ENCODE data around the gene CCDC192. TPM values are rescaled to one million over a fixed set of nuclear protein-coding genes. Genes with fewer than 3 reads are reported as not detected.

Gene CCDC192
- total RNA-seq, 1 experiment from 2014 or later, result not detected

- Mint-ChIP-seq H3K4me1 (ENCODE audit: insufficient read depth, unreplicated experiment) (peaks cover 37% of the 10 kb centered on the region), H3K27ac (ENCODE audit: low read depth, unreplicated experiment) (no peak overlapping the region)
- no TSS peak for BruUV-seq (replicated peaks)
Measured at GRCh38 chr5:127961006-127961762, 258.0 kb downstream of the CCDC192 start.

GRCh38 chr5:127961763-127962145 lies 258.6 kb downstream of the CCDC192 start:
- Mint-ChIP-seq H3K9me3 (ENCODE audit: unreplicated experiment) (no peaks in the 10 kb centered on the region), H3K36me3 (ENCODE audit: insufficient read depth, unreplicated experiment) (peaks cover 17% of the 10 kb centered on the region), H3K4me1 (ENCODE audit: insufficient read depth, unreplicated experiment) (peaks cover 37% of the 10 kb centered on the region), H3K27me3 (ENCODE audit: insufficient read depth, unreplicated experiment) (no peaks in the 10 kb centered on the region), H3K4me3 (ENCODE audit: unreplicated experiment) (no peak overlapping the region), H3K27ac (ENCODE audit: low read depth, unreplicated experiment) (no peak overlapping the region)
- no peak for TF ChIP-seq CTCF (IDR thresholded peaks at IDR 0.05; ENCODE audit: unreplicated experiment)
- CTCF ChIA-PET, result no interaction called here
- BruUV-seq (replicated peaks), result no TSS peak
- intact Hi-C loops (cut with micrococcal nuclease), result no loop called here
- no peak for DNase-seq (ENCODE audit: unreplicated experiment)
- POLR2A ChIA-PET, result interaction anchor here (0.6 to 1.6 kb wide), 3 partner anchors 24 to 453 kb away, joined by 3 to 5 read pairs (median 4); no protein-coding TSS in a partner anchor

More at GRCh38 chr5:127961006-127961762, 258.0 kb downstream of the CCDC192 start:
- Mint-ChIP-seq H3K36me3 (ENCODE audit: insufficient read depth, unreplicated experiment) (peaks cover 13% of the 10 kb centered on the region), H3K9me3 (ENCODE audit: unreplicated experiment) (no peaks in the 10 kb centered on the region), H3K4me3 (ENCODE audit: unreplicated experiment) (no peak overlapping the region), H3K27me3 (ENCODE audit: insufficient read depth, unreplicated experiment) (no peaks in the 10 kb centered on the region)
- TF ChIP-seq CTCF (IDR thresholded peaks at IDR 0.05; ENCODE audit: unreplicated experiment), result no peak
- intact Hi-C loops (cut with micrococcal nuclease), result no loop called here
- DNase-seq (ENCODE audit: unreplicated experiment), result no peak
- CTCF ChIA-PET, result interaction anchor here (0.6 kb wide), 1 partner anchor 379 kb away, joined by 3 read pairs; no protein-coding TSS in a partner anchor
- POLR2A ChIA-PET, result interaction anchor here (0.5 to 3.1 kb wide), 7 partner anchors 11 to 1940 kb away, joined by 3 to 12 read pairs (median 4); no protein-coding TSS in a partner anchor

GRCh38 chr5:127962491-127962890 lies 259.3 kb downstream of the CCDC192 start:
- Mint-ChIP-seq H3K36me3 (ENCODE audit: insufficient read depth, unreplicated experiment) (peaks cover 17% of the 10 kb centered on the region), H3K9me3 (ENCODE audit: unreplicated experiment) (no peaks in the 10 kb centered on the region), H3K4me3 (ENCODE audit: unreplicated experiment) (no peak overlapping the region), H3K27me3 (ENCODE audit: insufficient read depth, unreplicated experiment) (no peaks in the 10 kb centered on the region), H3K4me1 (ENCODE audit: insufficient read depth, unreplicated experiment) (peaks cover 35% of the 10 kb centered on the region), H3K27ac (ENCODE audit: low read depth, unreplicated experiment) (no peak overlapping the region)
- no peak for TF ChIP-seq CTCF (IDR thresholded peaks at IDR 0.05; ENCODE audit: unreplicated experiment)
- ChIA-PET POLR2A (no interaction called here), CTCF (no interaction called here)
- no TSS peak for BruUV-seq (replicated peaks)
- intact Hi-C loops (cut with micrococcal nuclease), result no loop called here
- DNase-seq (ENCODE audit: unreplicated experiment), result no peak

- no peaks in the 10 kb centered on the region for H3K9me3 Mint-ChIP-seq (ENCODE audit: unreplicated experiment)
- no peak overlapping the region for H3K4me3 Mint-ChIP-seq (ENCODE audit: unreplicated experiment)
- DNase-seq (ENCODE audit: unreplicated experiment), result no peak
- H3K36me3 Mint-ChIP-seq (ENCODE audit: insufficient read depth, unreplicated experiment), result peaks cover 17% of the 10 kb centered on the region
- no peak for TF ChIP-seq CTCF (IDR thresholded peaks at IDR 0.05; ENCODE audit: unreplicated experiment)
- ChIA-PET CTCF (no interaction called here), POLR2A (no interaction called here)
- no peak overlapping the region for H3K27ac Mint-ChIP-seq (ENCODE audit: low read depth, unreplicated experiment)
- H3K4me1 Mint-ChIP-seq (ENCODE audit: insufficient read depth, unreplicated experiment), result peaks cover 37% of the 10 kb centered on the region
- H3K27me3 Mint-ChIP-seq (ENCODE audit: insufficient read depth, unreplicated experiment), result no peaks in the 10 kb centered on the region
- no TSS peak for BruUV-seq (replicated peaks)
- intact Hi-C loops (cut with micrococcal nuclease), result no loop called here
Measured at GRCh38 chr5:127963233-127963632, 260.0 kb downstream of the CCDC192 start.

Measured in MCF 10A (cell line).